Thoracic aorta (tissue), 2 donors: Measurements from ENCODE around the gene FBLN7. TPM values are rescaled to one million over a fixed set of nuclear protein-coding genes. Genes with fewer than 3 reads are reported as not detected.

Source experiments
- ATAC-seq: fragments of 150-250 bp; one replicate; pipeline ENCODE4 v1.8.0; 2017; ENCODE audit warnings: low read depth; ENCODE audit not compliant: insufficient number of reproducible peaks, low FRiP score
- DNase-seq: peaks from one replicate; pipeline ENCODE4 v3.0.0-alpha.2; 2020; ENCODE audit warnings: low spot score
- H3K27ac ChIP-seq, 2 donors: fragments of 200-600 bp; sonication (generic); 1 replicate in 1 of 2; 2 replicates in 1 of 2; pipeline ENCODE4 v1.5.1; 2016; ENCODE audit warnings: mild to moderate bottlenecking in 2 of 2, moderate library complexity in 2 of 2
- H3K27me3 ChIP-seq: fragments of 200-600 bp; sonication (generic); replicated peaks from 2 replicates; pipeline ENCODE4 v1.6.0; 2016; ENCODE audit warnings: mild to moderate bottlenecking; ENCODE audit not compliant: insufficient read depth
- H3K36me3 ChIP-seq: fragments of 200-600 bp; sonication (generic); one replicate; pipeline ENCODE4 v1.5.1; 2016
- H3K4me1 ChIP-seq, 2 donors: fragments of 200-600 bp; sonication (generic); 1 replicate in 1 of 2; 2 replicates in 1 of 2; pipeline versions ENCODE4 v1.5.1 to v1.6.0; 2016; ENCODE audit warnings: low read depth in 2 of 2, mild to moderate bottlenecking in 1 of 2; ENCODE audit not compliant: control insufficient read depth in 1 of 2
- H3K4me3 ChIP-seq: fragments of 200-600 bp; sonication (generic); 2 replicates; pipeline ENCODE4 v1.5.1; 2016; ENCODE audit warnings: mild to moderate bottlenecking
- H3K9me3 ChIP-seq: fragments of 200-600 bp; sonication (generic); 2 replicates; pipeline ENCODE4 v1.5.1; 2016
- CTCF ChIP-seq: fragments of 200-600 bp; sonication (generic); IDR thresholded peaks from one replicate; pipeline ENCODE4 v1.5.1; 2019; ENCODE audit warnings: antibody characterized with exemption
- total RNA-seq, 2 donors: library from RNA; depleted of rRNA; stranded (reverse); fragments of >200 nt; gene quantifications; one replicate each; pipeline versions ENCODE4 v1.1.0 to v1.2.3, GENCODE V29; 2016

The FBLN7 gene
- total RNA-seq, 2 donors from 2014 or later, result 5.1 to 15.6 TPM

- DNase-seq (no peak), ATAC-seq (no peak)
- Histone ChIP-seq H3K4me1 (no peaks in the 10 kb centered on the region), H3K27me3 (no peaks in the 10 kb centered on the region), H3K27ac (no peak overlapping the region), H3K36me3 (no peaks in the 10 kb centered on the region), H3K9me3 (no peaks in the 10 kb centered on the region), H3K4me3 (no peak overlapping the region)
- TF ChIP-seq CTCF, result no peak
Observed at GRCh38 chr2:112168422-112169124, 30.4 kb downstream of the FBLN7 start.

GRCh38 chr2:112170495-112170894 is 32.3 kb downstream of the FBLN7 start:
- Histone ChIP-seq H3K36me3 (no peaks in the 10 kb centered on the region), H3K4me3 (no peak overlapping the region), H3K9me3 (no peaks in the 10 kb centered on the region), H3K4me1 (no peaks in the 10 kb centered on the region), H3K27me3 (no peaks in the 10 kb centered on the region), H3K27ac (no peak overlapping the region)
- DNase-seq (no peak), ATAC-seq (no peak)
- TF ChIP-seq CTCF, result no peak

- ATAC-seq (no peak), DNase-seq (no peak)
- Histone ChIP-seq H3K9me3 (no peaks in the 10 kb centered on the region), H3K27ac (no peak overlapping the region), H3K27me3 (no peaks in the 10 kb centered on the region), H3K36me3 (peaks cover 3% of the 10 kb centered on the region), H3K4me3 (no peak overlapping the region), H3K4me1 (no peaks in the 10 kb centered on the region)
- no peak for TF ChIP-seq CTCF
Observed at GRCh38 chr2:112173646-112174319, 35.6 kb downstream of the FBLN7 start.

GRCh38 chr2:112174383-112174782 is 36.2 kb downstream of the FBLN7 start:
- no peak for DNase-seq
- H3K4me3 ChIP-seq, result no peak overlapping the region
- no peak for ATAC-seq
- TF ChIP-seq CTCF, result no peak
- H3K4me1 ChIP-seq, result no peaks in the 10 kb centered on the region
- no peaks in the 10 kb centered on the region for H3K9me3 ChIP-seq
- no peak overlapping the region for H3K27ac ChIP-seq
- peaks cover 3% of the 10 kb centered on the region for H3K36me3 ChIP-seq
- H3K27me3 ChIP-seq, result no peaks in the 10 kb centered on the region

- Histone ChIP-seq H3K4me3 (no peak overlapping the region), H3K36me3 (peaks cover 3% of the 10 kb centered on the region), H3K4me1 (no peaks in the 10 kb centered on the region), H3K27me3 (no peaks in the 10 kb centered on the region), H3K9me3 (no peaks in the 10 kb centered on the region), H3K27ac (no peak overlapping the region)
- no peak for DNase-seq
- TF ChIP-seq CTCF, result no peak
- ATAC-seq, result no peak
Observed at GRCh38 chr2:112175333-112175732, 37.1 kb downstream of the FBLN7 start.
